GM21423 (cell line): ENCODE data around the gene IFNLR1.
"Not testable (repeated sequence)": the region's sequence is repeated elsewhere in the genome, so short reads cannot be mapped to it uniquely, and the experiment has no call there.

Experiments
- ATAC-seq: cut with Tn5 transposase; IDR thresholded peaks from one replicate; pipeline ENCODE4 v1.9.1; 2021; ENCODE audit warnings: mild to moderate bottlenecking, moderate library complexity; ENCODE audit not compliant: unreplicated experiment

Gene IFNLR1

GRCh38 chr1:24186993-24187790 is at the start of gene IFNLR1:
Gene IFNLR1 (minus strand): TSS chr1:24187289. CDS start chr1:24187248, 41 bp downstream.
- ATAC-seq = no peak

- ATAC-seq = no peak
These were observed 49.1 kb upstream of the IFNLR1 start for GRCh38 chr1:24235921-24236788.

GRCh38 chr1:24233684-24234600 is 46.9 kb upstream of the IFNLR1 start:
- no peak for ATAC-seq

- no peak for ATAC-seq
These were observed 44.6 kb upstream of the IFNLR1 start for GRCh38 chr1:24231701-24232100.

- peak; percentile 52 for ATAC-seq
These were observed 41.2 kb upstream of the IFNLR1 start for GRCh38 chr1:24228311-24228710.

GRCh38 chr1:24226749-24227148 is 39.7 kb upstream of the IFNLR1 start:
- ATAC-seq = no peak

GRCh38 chr1:24224761-24225160 is 37.7 kb upstream of the IFNLR1 start:
- no peak for ATAC-seq

- ATAC-seq = no peak
These were observed 37.0 kb upstream of the IFNLR1 start for GRCh38 chr1:24224086-24224485.

GRCh38 chr1:24222793-24223192 is 35.7 kb upstream of the IFNLR1 start:
- ATAC-seq = no peak

GRCh38 chr1:24222008-24222605 is 35.0 kb upstream of the IFNLR1 start:
- no peak for ATAC-seq

- no peak for ATAC-seq
These were observed 34.2 kb upstream of the IFNLR1 start for GRCh38 chr1:24221246-24221645.

GRCh38 chr1:24216276-24217074 is 29.4 kb upstream of the IFNLR1 start:
- ATAC-seq = no peak

GRCh38 chr1:24215226-24215814 is 28.2 kb upstream of the IFNLR1 start:
- no peak for ATAC-seq

- no peak for ATAC-seq
These were observed 25.3 kb upstream of the IFNLR1 start for GRCh38 chr1:24212376-24212775.

- no peak for ATAC-seq
These were observed 23.1 kb upstream of the IFNLR1 start for GRCh38 chr1:24210195-24210627.

GRCh38 chr1:24209097-24209496 is 22.0 kb upstream of the IFNLR1 start:
- no peak for ATAC-seq

- no peak for ATAC-seq
These were observed 20.6 kb upstream of the IFNLR1 start for GRCh38 chr1:24207709-24208108.

GRCh38 chr1:24207395-24207687 is 20.3 kb upstream of the IFNLR1 start:
- ATAC-seq = not testable (repeated sequence)
